Hindlimb muscle (tissue), 1 donor: Measurements from ENCODE around the gene VSIG8. TPM values are rescaled to one million over a fixed set of nuclear protein-coding genes. Genes with fewer than 3 reads are reported as not detected.
A peak's percentile ranks its signal among the peaks of the same experiment; 100 is the strongest.
"Not testable (repeated sequence)": the region's sequence is repeated elsewhere in the genome, so short reads cannot be mapped to it uniquely, and the experiment has no call there.

Experiments used
- DNase-seq: peaks from one replicate; pipeline ENCODE4 v3.0.0-alpha.2; 2013
- polyA plus RNA-seq: library from polyadenylated mRNA; unstranded; fragments of 120-200 nt; gene quantifications from one replicate; pipeline ENCODE4 v1.2.1, GENCODE V29; 2013; ENCODE audit not compliant: insufficient read length

VSIG8 gene
- polyA plus RNA-seq: not detected

- DNase-seq: no peak
These were observed at the start of gene VSIG8 for GRCh38 chr1:159862557-159862956. VSIG8 (minus strand) TSS chr1:159862657; CDS start chr1:159862521, 136 bp downstream.

- DNase-seq: no peak
These were observed 49.0 kb upstream of the VSIG8 start for GRCh38 chr1:159911326-159912070.

- DNase-seq: no peak
These were observed 45.8 kb upstream of the VSIG8 start for GRCh38 chr1:159908031-159908940.

GRCh38 chr1:159906960-159907359 is 44.5 kb upstream of the VSIG8 start:
- no peak for DNase-seq

- DNase-seq: not testable (repeated sequence)
These were observed 41.6 kb upstream of the VSIG8 start for GRCh38 chr1:159904036-159904435.

- no peak for DNase-seq
These were observed 40.1 kb upstream of the VSIG8 start for GRCh38 chr1:159902541-159902940.

- DNase-seq: no peak
These were observed 38.4 kb upstream of the VSIG8 start for GRCh38 chr1:159900755-159901360.

- DNase-seq: peak; percentile 54
These were observed 37.7 kb upstream of the VSIG8 start, which contains the start of gene CFAP45 for GRCh38 chr1:159900086-159900680. CFAP45 (minus strand) TSS chr1:159900165; CDS start chr1:159900098, 67 bp downstream.

GRCh38 chr1:159899634-159900033 is 37.2 kb upstream of the VSIG8 start:
- DNase-seq: not testable (repeated sequence)

GRCh38 chr1:159898527-159898926 is 36.1 kb upstream of the VSIG8 start:
- no peak for DNase-seq

GRCh38 chr1:159897962-159898361 is 35.5 kb upstream of the VSIG8 start:
- no peak for DNase-seq

- DNase-seq: no peak
These were observed 34.1 kb upstream of the VSIG8 start for GRCh38 chr1:159896546-159896930.

GRCh38 chr1:159895836-159896545 is 33.5 kb upstream of the VSIG8 start:
- DNase-seq: no peak

- DNase-seq: no peak
These were observed 32.8 kb upstream of the VSIG8 start for GRCh38 chr1:159895286-159895685.

GRCh38 chr1:159892944-159893343 is 30.5 kb upstream of the VSIG8 start:
- DNase-seq: no peak

GRCh38 chr1:159891275-159892157 is 29.1 kb upstream of the VSIG8 start:
- peak; percentile 68 for DNase-seq

GRCh38 chr1:159890390-159890789 is 27.9 kb upstream of the VSIG8 start:
- DNase-seq: no peak

GRCh38 chr1:159889821-159890252 is 27.4 kb upstream of the VSIG8 start:
- peak; percentile 41 for DNase-seq

GRCh38 chr1:159889202-159889601 is 26.7 kb upstream of the VSIG8 start:
- no peak for DNase-seq

GRCh38 chr1:159884296-159884695 is 21.8 kb upstream of the VSIG8 start:
- DNase-seq: no peak

- DNase-seq: no peak
These were observed 20.7 kb upstream of the VSIG8 start for GRCh38 chr1:159883134-159883533.
